ENCODE data around the gene CLDN14. TPM values are rescaled to one million over a fixed set of nuclear protein-coding genes. Genes with fewer than 3 reads are reported as not detected.

The CLDN14 gene
- total and polyA plus RNA-seq, 9 donors = 0.15 TPM; not detected in 8

DNA sequence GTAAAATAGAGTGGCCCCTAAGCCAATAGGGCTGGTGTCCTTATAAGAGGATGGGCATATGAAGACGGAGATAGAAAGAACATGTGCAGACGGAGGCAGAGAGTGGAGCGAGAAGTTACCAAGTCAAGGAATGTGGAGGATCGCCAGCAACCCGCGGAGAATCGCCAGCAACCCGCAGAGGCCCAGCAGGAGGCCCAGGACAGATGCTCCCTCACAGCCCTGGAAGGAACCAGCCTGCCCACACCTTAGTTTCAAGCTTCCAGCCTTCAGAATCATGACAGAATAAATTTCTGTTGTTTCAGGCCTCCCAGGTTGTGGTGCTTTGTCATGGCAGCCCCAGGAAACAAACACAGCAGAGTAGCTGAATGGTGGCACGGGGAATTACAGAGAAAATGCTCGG, 9.6 kb downstream of the CLDN14 start:
- H3K36me3 ChIP-seq = no peaks in the 10 kb centered on the region
- H3K27ac ChIP-seq = no peak overlapping the region
- no peaks in the 10 kb centered on the region for H3K9me3 ChIP-seq
- no peak overlapping the region for H3K4me3 ChIP-seq
- no peaks in the 10 kb centered on the region for H3K27me3 ChIP-seq
- no peaks in the 10 kb centered on the region for H3K4me1 ChIP-seq (ENCODE audit: insufficient read depth)
- TF ChIP-seq CTCF (IDR thresholded peaks at IDR 0.05) = no peak
- TF ChIP-seq EP300 (IDR thresholded peaks at IDR 0.05) = no peak
- TF ChIP-seq POLR2A (IDR thresholded peaks at IDR 0.05) = no peak
- no peak for DNase-seq
- intact Hi-C loops (cut with DNase I) = no loop called here
- 80 to 81% (median 81%) methylated on average over 10 of the region's 10 CpGs for WGBS, 3 donors

DNA sequence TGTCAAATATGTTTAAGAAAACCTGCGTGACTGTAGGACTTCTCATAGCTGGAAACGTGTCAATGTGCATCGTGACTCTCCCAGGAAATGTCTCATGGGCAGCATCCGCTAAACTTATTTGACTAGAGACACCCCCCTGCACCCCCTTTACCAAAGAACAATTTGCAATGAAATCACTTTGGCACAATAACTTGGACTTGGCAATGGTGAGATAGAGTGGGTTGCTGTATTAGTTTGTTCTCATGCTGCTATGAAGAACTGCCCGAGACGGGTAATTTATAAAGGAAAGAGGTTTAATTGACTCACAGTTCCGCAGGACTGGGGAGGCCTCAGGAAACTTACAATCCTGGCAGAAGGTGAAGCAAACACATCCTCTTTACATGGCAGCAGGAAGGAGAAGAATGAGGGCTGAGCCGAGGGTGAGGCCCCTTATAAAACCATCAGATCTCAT, 13.8 kb downstream of the CLDN14 start:
- no peak for TF ChIP-seq EP300 (IDR thresholded peaks at IDR 0.05)
- Histone ChIP-seq H3K9me3 (no peaks in the 10 kb centered on the region), H3K4me3 (no peak overlapping the region), H3K4me1 (ENCODE audit: insufficient read depth) (no peaks in the 10 kb centered on the region), H3K36me3 (no peaks in the 10 kb centered on the region), H3K27me3 (no peaks in the 10 kb centered on the region), H3K27ac (no peak overlapping the region)
- no peak for DNase-seq
- intact Hi-C loops (cut with DNase I) = no loop called here
- WGBS, 3 donors = 88 to 96% (median 89%) methylated on average over 8 of the region's 8 CpGs

GRCh38 chr21:36465478-36465877, 14.4 kb downstream of the CLDN14 start:
- Histone ChIP-seq H3K4me1 (ENCODE audit: insufficient read depth) (no peaks in the 10 kb centered on the region), H3K9me3 (no peaks in the 10 kb centered on the region), H3K36me3 (no peaks in the 10 kb centered on the region), H3K27me3 (no peaks in the 10 kb centered on the region), H3K27ac (no peak overlapping the region), H3K4me3 (no peak overlapping the region)
- 44 to 52% (median 50%) methylated on average over 8 of the region's 8 CpGs for WGBS, 3 donors
- intact Hi-C loops (cut with DNase I) = no loop called here
- DNase-seq = no peak
- TF ChIP-seq POLR2A (IDR thresholded peaks at IDR 0.05) = no peak
- TF ChIP-seq EP300 (IDR thresholded peaks at IDR 0.05) = no peak
- TF ChIP-seq CTCF (IDR thresholded peaks at IDR 0.05) = no peak

DNA sequence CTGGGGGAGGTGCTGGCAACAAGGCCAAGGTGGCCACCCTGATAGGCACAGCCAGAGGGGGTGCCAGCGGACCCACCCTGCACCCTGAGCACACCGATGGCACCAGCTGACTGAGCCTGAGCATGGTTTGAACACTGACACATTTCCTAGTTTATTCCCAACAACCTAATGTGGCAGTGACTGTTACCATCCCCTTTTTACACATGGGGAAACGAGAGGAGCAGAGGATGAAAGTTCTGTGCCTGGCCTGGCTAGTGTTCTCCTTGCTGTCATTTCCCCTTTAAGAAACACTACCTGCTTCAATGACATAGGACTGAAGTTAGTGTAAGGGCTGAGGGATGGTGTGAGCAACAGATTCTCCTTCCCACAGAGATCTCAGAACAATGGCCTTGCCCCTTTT, 15.3 kb downstream of the CLDN14 start:
- no peaks in the 10 kb centered on the region for H3K36me3 ChIP-seq

DNA sequence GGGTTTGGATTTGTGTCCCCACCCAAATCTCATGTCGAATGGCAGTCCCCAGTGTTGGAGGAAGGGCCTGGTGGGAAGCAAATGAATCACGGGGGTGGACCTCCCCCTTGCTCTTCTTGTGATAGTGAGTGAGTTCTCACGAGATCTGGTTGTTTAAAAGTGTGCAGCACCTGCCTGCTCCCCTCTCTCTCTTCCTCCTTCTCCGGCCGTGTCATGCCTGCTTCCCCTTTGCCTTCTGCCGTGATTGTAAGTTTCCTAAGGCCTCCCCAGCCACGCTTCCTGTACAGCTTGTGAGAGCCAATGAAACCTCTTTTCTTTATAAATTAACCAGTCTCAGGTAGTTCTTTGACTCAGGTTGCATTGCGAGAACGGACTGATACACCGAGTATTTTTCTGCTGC, 15.9 kb downstream of the CLDN14 start:
- 76 to 82% (median 81%) methylated on average over 10 of the region's 10 CpGs for WGBS, 3 donors
- Histone ChIP-seq H3K27me3 (no peaks in the 10 kb centered on the region), H3K9me3 (no peaks in the 10 kb centered on the region), H3K27ac (no peak overlapping the region), H3K36me3 (no peaks in the 10 kb centered on the region), H3K4me1 (ENCODE audit: insufficient read depth) (no peaks in the 10 kb centered on the region), H3K4me3 (no peak overlapping the region)
- intact Hi-C loops (cut with DNase I) = no loop called here
- DNase-seq = no peak
- TF ChIP-seq POLR2A (IDR thresholded peaks at IDR 0.05) (no peak), EP300 (IDR thresholded peaks at IDR 0.05) (no peak), CTCF (IDR thresholded peaks at IDR 0.05) (no peak)

More for the DNA sequence above, 15.3 kb downstream of the CLDN14 start:
- WGBS, 3 donors = 85 to 88% (median 87%) methylated on average over 3 of the region's 3 CpGs
- Histone ChIP-seq H3K27ac (no peak overlapping the region), H3K4me1 (ENCODE audit: insufficient read depth) (no peaks in the 10 kb centered on the region), H3K9me3 (no peaks in the 10 kb centered on the region), H3K27me3 (no peaks in the 10 kb centered on the region), H3K4me3 (no peak overlapping the region)
- intact Hi-C loops (cut with DNase I) = no loop called here
- TF ChIP-seq CTCF (IDR thresholded peaks at IDR 0.05) (no peak), POLR2A (IDR thresholded peaks at IDR 0.05) (no peak), EP300 (IDR thresholded peaks at IDR 0.05) (no peak)
- DNase-seq = no peak
